Measurements from ENCODE around the gene MECR. TPM values are rescaled to one million over a fixed set of nuclear protein-coding genes. Genes with fewer than 3 reads are reported as not detected.

MECR gene
- total RNA-seq, 1 donor from 2014 or later, result 19.7 TPM

DNA sequence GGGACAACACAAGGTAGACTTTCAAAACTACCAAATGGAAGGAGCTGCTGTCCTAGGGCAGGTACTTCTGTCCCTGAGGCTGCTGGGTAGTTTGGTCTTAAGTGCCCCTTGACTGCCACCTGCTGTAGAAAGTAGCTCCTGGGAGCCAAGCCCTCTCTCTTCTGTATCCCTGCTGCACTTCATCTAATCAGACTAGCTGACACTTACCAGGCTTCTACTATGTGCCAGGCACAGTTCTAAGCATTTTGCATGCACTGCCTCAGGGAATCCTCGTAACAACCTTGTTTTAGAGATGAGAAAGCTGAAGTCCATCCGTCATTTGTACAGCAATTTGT, 33.2 kb downstream of the MECR start:
- no peak for DNase-seq (ENCODE audit: low read depth)
- TF ChIP-seq, protein P1, sequence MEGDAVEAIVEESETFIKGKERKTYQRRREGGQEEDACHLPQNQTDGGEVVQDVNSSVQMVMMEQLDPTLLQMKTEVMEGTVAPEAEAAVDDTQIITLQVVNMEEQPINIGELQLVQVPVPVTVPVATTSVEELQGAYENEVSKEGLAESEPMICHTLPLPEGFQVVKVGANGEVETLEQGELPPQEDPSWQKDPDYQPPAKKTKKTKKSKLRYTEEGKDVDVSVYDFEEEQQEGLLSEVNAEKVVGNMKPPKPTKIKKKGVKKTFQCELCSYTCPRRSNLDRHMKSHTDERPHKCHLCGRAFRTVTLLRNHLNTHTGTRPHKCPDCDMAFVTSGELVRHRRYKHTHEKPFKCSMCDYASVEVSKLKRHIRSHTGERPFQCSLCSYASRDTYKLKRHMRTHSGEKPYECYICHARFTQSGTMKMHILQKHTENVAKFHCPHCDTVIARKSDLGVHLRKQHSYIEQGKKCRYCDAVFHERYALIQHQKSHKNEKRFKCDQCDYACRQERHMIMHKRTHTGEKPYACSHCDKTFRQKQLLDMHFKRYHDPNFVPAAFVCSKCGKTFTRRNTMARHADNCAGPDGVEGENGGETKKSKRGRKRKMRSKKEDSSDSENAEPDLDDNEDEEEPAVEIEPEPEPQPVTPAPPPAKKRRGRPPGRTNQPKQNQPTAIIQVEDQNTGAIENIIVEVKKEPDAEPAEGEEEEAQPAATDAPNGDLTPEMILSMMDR (conservative IDR thresholded peaks at IDR 0.05; ENCODE audit: low read depth, low read length), result peak; percentile 83

GRCh38 chr1:29196863-29197589, 33.7 kb downstream of the MECR start:
- no peak overlapping the region for H3K4me3 ChIP-seq (ENCODE audit: low read depth, low read length)
- TF ChIP-seq, protein P1 (conservative IDR thresholded peaks at IDR 0.05; ENCODE audit: low read depth, low read length), result no peak
- DNase-seq (ENCODE audit: low read depth), result no peak

More for the DNA sequence above, 33.2 kb downstream of the MECR start:
- no peak overlapping the region for H3K4me3 ChIP-seq (ENCODE audit: low read depth, low read length)

GRCh38 chr1:29195881-29196291, 34.8 kb downstream of the MECR start:
- DNase-seq (ENCODE audit: low read depth), result no peak
- H3K4me3 ChIP-seq (ENCODE audit: low read depth, low read length), result no peak overlapping the region
- TF ChIP-seq, protein P1 (conservative IDR thresholded peaks at IDR 0.05; ENCODE audit: low read depth, low read length), result no peak

DNA sequence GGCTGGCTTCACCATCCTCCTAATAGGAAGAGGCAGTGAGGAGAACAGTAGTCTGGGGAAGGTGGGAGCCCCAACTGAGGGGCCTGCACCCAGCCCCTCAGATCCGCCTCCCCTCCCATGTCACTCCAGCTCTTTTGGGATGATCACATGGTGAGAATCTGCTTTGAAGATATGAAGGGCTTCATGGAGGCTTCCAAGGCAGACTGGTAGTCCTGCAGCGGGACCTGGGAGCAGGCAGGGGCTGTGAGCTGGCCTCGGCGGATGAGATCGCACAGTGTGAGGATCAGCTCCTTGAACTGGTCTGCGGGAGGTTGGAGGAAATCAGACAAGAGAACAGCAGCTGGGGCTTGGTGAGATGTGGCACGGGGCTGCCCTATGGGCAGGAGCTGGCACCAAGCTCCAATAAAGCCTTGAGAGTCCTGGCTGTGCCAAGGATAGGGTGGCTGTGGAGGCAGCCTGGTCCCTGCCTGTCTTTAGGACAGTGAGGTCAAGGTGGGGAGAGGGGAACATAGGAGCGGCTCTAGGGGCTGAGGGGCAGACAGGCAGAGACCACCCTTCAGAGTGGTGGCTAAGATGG, 36.8 kb downstream of the MECR start:
- H3K4me3 ChIP-seq (ENCODE audit: low read depth, low read length), result no peak overlapping the region
- TF ChIP-seq, protein P1 (conservative IDR thresholded peaks at IDR 0.05; ENCODE audit: low read depth, low read length), result no peak
- no peak for DNase-seq (ENCODE audit: low read depth)

DNA sequence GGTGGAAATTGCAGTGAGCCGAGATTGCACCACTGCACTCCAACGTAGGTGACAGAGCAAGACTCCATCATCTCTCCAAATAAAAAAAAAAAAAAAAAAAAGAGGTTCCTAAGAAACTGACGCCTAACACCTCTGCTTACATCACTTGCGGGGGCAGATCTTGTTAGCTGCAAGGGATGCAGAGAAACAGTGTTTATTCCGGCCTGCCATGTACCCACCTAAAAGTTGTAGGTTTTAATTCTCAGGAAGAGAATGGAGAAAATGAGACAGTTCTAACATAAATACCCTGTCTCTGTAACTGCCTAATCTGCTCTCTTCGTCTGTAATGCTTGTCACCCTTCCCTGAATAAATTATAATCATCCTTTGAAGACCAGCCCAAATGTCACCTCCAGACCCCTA, 40.0 kb downstream of the MECR start:
- H3K4me3 ChIP-seq (ENCODE audit: low read depth, low read length), result no peak overlapping the region
- DNase-seq (ENCODE audit: low read depth), result no peak
- TF ChIP-seq, protein P1 (conservative IDR thresholded peaks at IDR 0.05; ENCODE audit: low read depth, low read length), result no peak

GRCh38 chr1:29186707-29187106, 44.0 kb downstream of the MECR start:
- H3K4me3 ChIP-seq (ENCODE audit: low read depth, low read length), result no peak overlapping the region
- no peak for DNase-seq (ENCODE audit: low read depth)
- TF ChIP-seq, protein P1 (conservative IDR thresholded peaks at IDR 0.05; ENCODE audit: low read depth, low read length), result no peak

DNA sequence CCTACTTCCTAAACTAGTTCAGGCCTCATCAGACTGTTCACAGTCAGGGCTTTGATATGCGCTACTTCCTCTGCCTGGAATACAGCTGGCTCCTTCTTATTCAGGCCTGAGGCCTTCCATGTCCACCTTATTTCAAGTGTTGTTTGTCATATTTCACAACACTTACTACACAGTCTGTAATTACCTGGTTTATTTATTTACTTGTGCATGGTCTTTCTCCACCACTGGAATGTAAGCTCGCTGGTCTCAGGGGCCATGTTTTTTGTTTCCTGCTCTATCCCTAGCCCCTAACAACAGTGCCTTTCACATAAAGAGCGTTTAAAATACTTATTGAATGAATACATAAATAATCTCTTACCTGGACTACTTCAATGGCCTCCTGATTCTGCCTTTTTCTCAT, 44.5 kb downstream of the MECR start:
- peak; percentile 61 for DNase-seq (ENCODE audit: low read depth)
- H3K4me3 ChIP-seq (ENCODE audit: low read depth, low read length), result no peak overlapping the region
- TF ChIP-seq, protein P1 (conservative IDR thresholded peaks at IDR 0.05; ENCODE audit: low read depth, low read length), result no peak
